ENCODE data around the gene LCN10.
"Not testable (repeated sequence)": the region's sequence is repeated elsewhere in the genome, so short reads cannot be mapped to it uniquely, and the experiment has no call there.

Gene LCN10

GRCh38 chr9:136711751-136712689, 30.7 kb downstream of the LCN10 start, which contains the start of gene DIPK1B:
Gene DIPK1B, plus strand, starts transcription at chr9:136712572. Its CDS starts 94 bp downstream, at chr9:136712666.
- Histone ChIP-seq H3K4me3 (peak within 1 kb of the TSS in 6 of 7 experiments; percentile 25 to 45 (median 34)), H3K27ac (peak within 1 kb of the TSS in 12 of 21 experiments; percentile 12 to 84 (median 68))

GRCh38 chr9:136711219-136711648, 31.5 kb downstream of the LCN10 start:
- not testable (repeated sequence) for H3K27ac ChIP-seq

DNA sequence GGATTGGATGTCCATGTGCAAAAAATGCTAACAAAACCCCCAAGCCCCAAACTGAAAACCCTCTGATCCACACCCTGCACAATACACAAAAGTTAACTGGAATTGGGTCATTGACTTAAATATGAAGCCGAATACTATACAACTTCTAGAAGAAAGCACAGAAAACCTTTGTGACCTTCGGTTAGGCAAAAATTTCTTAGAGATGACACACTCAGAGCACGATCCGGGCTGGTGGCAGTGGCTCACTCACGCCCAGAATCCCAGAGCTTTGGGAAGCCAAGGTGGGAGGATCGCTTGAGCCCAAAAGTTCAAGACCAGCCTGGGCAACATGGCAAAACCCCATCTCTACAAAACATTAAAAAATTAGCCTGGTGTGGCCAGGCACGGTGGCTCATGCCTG, 32.2 kb downstream of the LCN10 start:
- no peak overlapping the region for H3K27ac ChIP-seq

More at GRCh38 chr9:136711219-136711648, 31.5 kb downstream of the LCN10 start:
- not testable (repeated sequence) for H3K4me3 ChIP-seq

DNA sequence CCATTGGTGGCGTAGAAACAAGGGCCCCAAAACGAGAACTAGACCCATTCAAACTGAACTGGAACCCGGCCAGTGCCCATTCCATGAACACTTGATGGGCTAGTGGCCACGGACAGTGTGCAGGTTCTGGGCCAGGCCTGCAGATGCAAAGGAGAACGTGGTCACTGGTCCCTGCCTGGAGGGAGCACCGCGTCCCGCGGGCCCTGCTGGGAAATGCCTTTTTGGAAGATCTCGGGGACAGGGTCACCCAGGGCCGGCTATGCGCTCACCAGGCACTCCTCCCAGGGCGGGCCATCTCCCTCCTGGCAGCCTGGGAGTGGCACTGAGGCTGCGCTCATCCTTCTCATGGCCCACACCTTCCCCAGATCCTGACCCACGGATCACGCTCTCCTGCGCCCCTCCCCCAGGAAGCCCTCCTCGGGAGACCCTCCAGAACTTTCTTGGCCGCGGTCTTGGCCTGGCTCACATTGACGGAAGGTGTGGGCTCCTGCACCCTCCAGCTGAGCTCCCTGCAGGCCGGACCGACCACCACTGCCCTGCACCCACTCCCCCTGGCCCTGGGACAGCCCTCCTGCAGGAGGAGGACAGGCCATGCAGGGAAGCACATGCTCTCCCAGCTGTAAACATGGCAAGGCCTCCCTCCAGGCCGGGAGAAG, 33.2 kb downstream of the LCN10 start:
- H3K27ac ChIP-seq = no peak overlapping the region
- no peak overlapping the region for H3K4me3 ChIP-seq

More for the DNA sequence above, 32.2 kb downstream of the LCN10 start:
- H3K4me3 ChIP-seq = no peak overlapping the region

GRCh38 chr9:136707849-136708517, 34.8 kb downstream of the LCN10 start:
- Histone ChIP-seq H3K27ac (no peak overlapping the region), H3K4me3 (no peak overlapping the region)

- Histone ChIP-seq H3K4me3 (no peak overlapping the region), H3K27ac (no peak overlapping the region)
These were observed 35.7 kb downstream of the LCN10 start for GRCh38 chr9:136707011-136707410.

GRCh38 chr9:136705564-136705963, 37.2 kb downstream of the LCN10 start:
- H3K27ac ChIP-seq = no peak overlapping the region
- H3K4me3 ChIP-seq = no peak overlapping the region

DNA sequence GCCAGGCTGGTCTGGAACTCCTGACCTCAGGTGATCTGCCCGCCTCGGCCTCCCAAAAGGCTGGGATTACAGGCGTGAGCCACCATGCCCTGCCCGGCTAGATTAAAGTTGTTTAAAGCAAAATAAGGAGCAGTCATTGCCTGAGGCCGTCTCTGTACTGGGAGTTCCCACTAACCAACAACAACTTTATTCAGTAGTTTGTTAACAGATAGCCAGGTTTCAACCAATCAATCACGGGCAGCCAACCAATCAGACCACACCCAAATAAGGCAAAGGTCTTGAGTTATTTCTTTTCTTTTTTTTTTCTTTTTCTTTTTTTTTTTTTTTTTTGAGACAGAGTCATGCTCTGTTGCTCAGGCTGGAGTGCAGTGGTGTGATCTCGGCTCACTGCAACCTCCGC, 38.0 kb downstream of the LCN10 start:
- not testable (repeated sequence) for H3K4me3 ChIP-seq, H3K27ac ChIP-seq

DNA sequence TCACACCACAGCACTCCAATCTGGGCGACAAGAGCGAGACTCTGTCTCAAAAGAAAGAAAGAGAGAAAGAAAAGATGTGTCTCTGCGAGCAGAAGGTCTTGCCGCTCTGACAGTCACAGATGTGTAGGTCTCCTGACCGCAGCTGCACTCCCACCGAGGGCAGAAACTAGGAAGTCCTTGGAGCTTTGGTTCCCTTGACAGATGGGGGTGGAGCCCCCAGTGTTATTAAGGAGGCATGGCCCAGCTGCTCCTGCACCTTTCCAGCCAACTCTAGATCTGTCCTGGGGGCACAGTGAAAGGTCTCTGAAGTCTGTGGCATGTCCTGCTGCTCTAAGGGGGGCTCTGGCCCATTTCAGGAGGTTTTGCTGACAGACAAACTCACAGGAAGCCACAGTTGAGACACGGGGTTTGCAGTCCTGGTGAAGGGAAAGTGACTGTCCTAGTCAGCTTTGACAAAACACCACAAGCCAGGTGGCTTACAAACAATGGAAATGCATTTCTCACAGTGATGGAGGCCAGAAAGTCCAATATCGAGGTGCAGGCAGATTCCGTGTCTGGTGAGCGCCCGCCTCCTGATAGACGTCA, 39.4 kb downstream of the LCN10 start:
- no peak overlapping the region for H3K27ac ChIP-seq
- no peak overlapping the region for H3K4me3 ChIP-seq

GRCh38 chr9:136701668-136702053, 41.1 kb downstream of the LCN10 start:
- no peak overlapping the region for H3K27ac ChIP-seq

GRCh38 chr9:136700959-136701667, 41.6 kb downstream of the LCN10 start:
- Histone ChIP-seq H3K4me3 (no peak overlapping the region), H3K27ac (peak overlapping the region in 1 of 21 experiments; percentile 51)

More at GRCh38 chr9:136701668-136702053, 41.1 kb downstream of the LCN10 start:
- no peak overlapping the region for H3K4me3 ChIP-seq

DNA sequence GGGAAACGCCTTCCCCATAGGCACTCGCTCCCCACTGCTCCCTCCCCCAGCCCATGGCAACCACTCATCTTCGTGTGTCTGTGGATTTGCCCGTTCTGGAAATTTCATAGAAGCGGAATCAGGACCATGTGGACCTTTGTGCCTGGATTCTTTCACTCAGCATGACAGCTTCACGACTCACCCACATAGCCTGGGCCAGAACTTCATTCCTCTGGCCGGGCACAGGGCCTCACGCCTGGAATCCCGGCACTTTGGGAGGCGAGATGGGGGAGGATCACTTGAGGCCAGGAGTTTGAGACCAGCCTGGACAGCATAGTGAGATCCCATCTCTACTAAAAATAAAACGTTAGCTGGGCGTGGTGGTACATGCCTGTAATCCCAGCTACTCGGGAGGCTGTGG, 42.4 kb downstream of the LCN10 start:
- Histone ChIP-seq H3K27ac (no peak overlapping the region), H3K4me3 (no peak overlapping the region)

DNA sequence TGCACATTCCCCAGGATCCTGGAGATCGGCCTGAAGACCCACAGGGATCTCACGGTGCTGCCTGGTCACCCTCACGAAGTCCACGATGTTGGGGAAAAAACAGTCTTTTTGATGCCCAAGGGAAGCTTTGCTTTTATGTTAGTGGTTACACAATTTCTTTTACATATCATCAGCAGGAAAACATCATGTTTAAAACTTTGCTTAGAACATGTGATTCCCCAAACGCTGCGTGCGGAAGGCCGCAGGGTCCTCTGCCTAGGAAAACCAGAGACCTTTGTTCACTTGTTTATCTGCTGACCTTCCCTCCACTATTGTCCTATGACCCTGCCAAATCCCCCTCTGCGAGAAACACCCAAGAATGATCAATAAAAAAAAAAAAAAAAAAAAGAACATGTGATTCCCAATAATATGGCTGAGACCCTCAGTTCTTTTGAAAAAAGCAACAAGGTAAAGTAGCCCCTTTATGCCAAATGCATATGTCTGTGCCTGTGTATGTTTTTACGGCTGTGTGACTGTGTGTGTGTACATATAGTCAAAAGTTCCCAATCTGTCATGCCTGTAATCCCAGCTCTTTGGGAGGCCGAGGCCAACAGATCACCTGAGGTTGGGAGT, 44.0 kb downstream of the LCN10 start:
- no peak overlapping the region for H3K4me3 ChIP-seq
- peak overlapping the region in 2 of 21 experiments; percentile 36 to 52 for H3K27ac ChIP-seq

DNA sequence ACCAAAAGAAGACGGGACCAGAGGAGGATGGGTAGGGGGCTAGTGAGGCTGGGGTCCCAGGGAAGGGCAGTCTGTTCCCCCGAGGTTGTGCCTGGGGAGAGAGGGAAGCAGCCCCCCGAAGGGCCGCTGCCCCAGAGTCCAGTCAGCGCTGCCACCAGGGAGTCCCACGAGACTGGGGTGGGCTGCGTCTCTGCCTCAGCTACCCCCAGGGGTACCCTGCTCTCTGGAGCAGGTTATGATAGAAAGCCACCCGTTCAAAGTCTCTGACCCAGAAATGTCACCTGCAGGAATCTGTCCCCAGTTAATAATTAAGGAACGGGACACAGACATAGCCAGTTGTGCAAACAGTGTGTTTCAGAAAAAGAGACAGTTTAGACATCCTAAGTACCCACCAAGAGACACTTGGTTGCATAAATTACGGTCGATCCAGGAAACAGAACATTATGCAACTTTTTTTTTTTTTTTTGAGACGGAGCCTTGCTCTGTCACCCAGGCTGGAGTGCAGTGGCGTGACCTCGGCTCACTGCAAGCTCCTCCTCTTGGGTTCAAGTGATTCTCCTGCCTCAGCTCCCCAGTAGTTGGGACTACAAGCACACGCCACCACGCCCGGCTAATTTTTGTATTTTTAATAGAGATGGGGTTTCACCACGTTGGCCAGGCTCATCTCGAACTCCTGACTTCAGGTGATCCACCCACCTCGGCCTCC, 44.8 kb downstream of the LCN10 start:
- Histone ChIP-seq H3K27ac (peak overlapping the region in 3 of 21 experiments; percentile 24 to 52 (median 36)), H3K4me3 (no peak overlapping the region)

GRCh38 chr9:136697146-136697820, 45.5 kb downstream of the LCN10 start:
- H3K27ac ChIP-seq = peak overlapping the region in 2 of 21 experiments; percentile 24 to 36
- H3K4me3 ChIP-seq = no peak overlapping the region

- H3K4me3 ChIP-seq = no peak overlapping the region
- no peak overlapping the region for H3K27ac ChIP-seq
These were observed 46.2 kb downstream of the LCN10 start for GRCh38 chr9:136696502-136696901.

GRCh38 chr9:136695955-136696354, 46.8 kb downstream of the LCN10 start:
- H3K27ac ChIP-seq = no peak overlapping the region

More at GRCh38 chr9:136695955-136696354, 46.8 kb downstream of the LCN10 start:
- no peak overlapping the region for H3K4me3 ChIP-seq

Measured in skin epidermis (tissue), 12 donors.